Stomach (tissue), 9 donors: Measurements from ENCODE around the gene SRC. TPM values are rescaled to one million over a fixed set of nuclear protein-coding genes. Genes with fewer than 3 reads are reported as not detected.

Experiments
- DNase-seq, 2 donors: peaks; one replicate each; pipeline versions ENCODE4 v3.0.0 to v3.0.0-alpha.2; 2013 to 2019
- H3K27ac ChIP-seq, 5 donors: fragments of 200-600 bp in 4 of 5; sonication (generic) in 4 of 5; one replicate each; pipeline ENCODE4 v1.5.1; 2013 to 2019; ENCODE audit warnings: mild to moderate bottlenecking in 1 of 5, moderate library complexity in 1 of 5
- H3K27me3 ChIP-seq, 3 donors: fragments of 200-600 bp; sonication (generic); one replicate each; pipeline ENCODE4 v1.5.1; 2017 to 2019; ENCODE audit warnings: mixed run types in 1 of 3
- H3K36me3 ChIP-seq, 4 donors: fragments of 200-600 bp; sonication (generic); 1 replicate in 3 of 4; 2 replicates in 1 of 4; pipeline ENCODE4 v1.5.1; 2016 to 2019
- H3K4me1 ChIP-seq, 4 donors: fragments of 200-600 bp; sonication (generic); one replicate each; pipeline ENCODE4 v1.5.1; 2016 to 2019
- H3K4me3 ChIP-seq, 4 donors: fragments of 200-600 bp; sonication (generic) in 3 of 4; one replicate each; pipeline ENCODE4 v1.5.1; 2016 to 2019; ENCODE audit warnings: mild to moderate bottlenecking in 1 of 4
- H3K9me3 ChIP-seq, 4 donors: fragments of 200-600 bp; sonication (generic); one replicate each; pipeline ENCODE4 v1.5.1; 2016 to 2019
- EP300 ChIP-seq: sonication (generic); formaldehyde crosslinking; IDR thresholded peaks from one replicate; pipeline ENCODE4 v1.6.1; 2017; ENCODE audit warnings: antibody characterized with exemption
- POLR2A ChIP-seq, 4 donors: fragments of 450-650 bp; IDR thresholded peaks; one replicate each; pipeline ENCODE4 v1.6.1; 2016; ENCODE audit warnings: antibody characterized with exemption in 4 of 4, control low read depth in 2 of 4, mild to moderate bottlenecking in 1 of 4, moderate library complexity in 1 of 4
- POLR2AphosphoS5 ChIP-seq, 3 donors: sonication (generic); formaldehyde crosslinking; IDR thresholded peaks; one replicate each; pipeline ENCODE4 v1.6.1; 2016; ENCODE audit warnings: antibody characterized with exemption in 3 of 3
- WGBS, 5 donors: extraction: QIAGEN DNeasy Blood & Tissue Kit in 3 of 5; methylation state at CpG; one replicate each; pipeline versions ENCODE4 v1.1.5 to v1.1.7; 2013 to 2018; 5-methylcytosine and 5-hydroxymethylcytosine counted together
- intact Hi-C: fragments of 100-400 bp; cut with DNase I; formaldehyde crosslinking; loops from one replicate; pipeline ENCODE4 v1.15.1; 2023; ENCODE audit warnings: low total_unique reads
- polyA plus RNA-seq, 3 donors: library from polyadenylated mRNA; stranded (reverse); fragments of 200-250 nt; gene quantifications; one replicate each; pipeline ENCODE4 v1.2.3, GENCODE V29; 2013
- total RNA-seq, 5 donors: library from RNA; depleted of rRNA; stranded (reverse); fragments of >200 nt; gene quantifications; one replicate each; pipeline versions ENCODE4 v1.1.0 to v1.2.3, GENCODE V29; 2014 to 2016
- TF ChIP-seq, protein P1 (sequence below), 7 experiments: fragments of 450-650 bp in 4 of 7; fragments of 200-600 bp in 3 of 7; sonication (generic) in 3 of 7; IDR thresholded peaks; one replicate each; pipeline ENCODE4 v1.5.1; 2016 to 2019; ENCODE audit warnings: antibody characterized with exemption in 7 of 7, control low read depth in 2 of 7, mild to moderate bottlenecking in 1 of 7
- donor health status: healthy with polysubstance abuse.
- donor health status: Bipolar disorder and iron deficiency.
- donor health status: healthy.

SRC gene
- total and polyA plus RNA-seq, 8 donors, result 31.6 to 471 (median 47.3) TPM

DNA sequence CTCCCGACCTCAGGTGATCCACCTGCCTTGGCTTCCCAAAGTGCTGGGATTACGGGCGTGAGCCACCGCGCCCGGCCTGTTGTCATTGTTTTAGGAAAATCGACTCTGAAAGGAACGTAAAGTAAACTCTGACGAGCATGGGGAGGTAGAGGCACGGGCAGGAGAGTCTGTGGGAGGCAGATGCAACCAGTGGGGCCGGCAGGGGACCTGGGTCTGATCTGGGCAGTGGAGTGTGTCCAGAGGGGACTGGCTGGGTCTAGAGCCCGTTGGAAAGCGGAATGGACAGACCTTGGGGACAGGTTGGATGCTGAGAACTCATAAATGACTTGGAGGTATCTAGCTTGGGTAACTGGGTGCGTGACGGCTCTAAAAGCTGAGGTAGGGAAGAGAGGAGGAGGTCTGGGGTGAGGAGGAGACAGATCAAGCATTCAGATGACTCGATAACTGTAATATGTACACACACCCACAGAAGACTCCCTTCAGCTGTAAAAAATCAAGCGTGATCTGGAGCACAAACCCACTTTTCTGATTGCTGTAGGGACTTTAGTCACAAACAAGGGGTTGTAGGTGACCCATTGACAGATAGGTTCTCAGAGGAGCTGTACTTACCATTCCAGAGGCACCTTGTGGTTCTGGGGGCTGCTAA, 34.1 kb upstream of the SRC start:
- TF ChIP-seq POLR2A (IDR thresholded peaks at IDR 0.05) (no peak), POLR2AphosphoS5 (IDR thresholded peaks at IDR 0.05) (no peak), EP300 (no peak)
- TF ChIP-seq, protein P1, sequence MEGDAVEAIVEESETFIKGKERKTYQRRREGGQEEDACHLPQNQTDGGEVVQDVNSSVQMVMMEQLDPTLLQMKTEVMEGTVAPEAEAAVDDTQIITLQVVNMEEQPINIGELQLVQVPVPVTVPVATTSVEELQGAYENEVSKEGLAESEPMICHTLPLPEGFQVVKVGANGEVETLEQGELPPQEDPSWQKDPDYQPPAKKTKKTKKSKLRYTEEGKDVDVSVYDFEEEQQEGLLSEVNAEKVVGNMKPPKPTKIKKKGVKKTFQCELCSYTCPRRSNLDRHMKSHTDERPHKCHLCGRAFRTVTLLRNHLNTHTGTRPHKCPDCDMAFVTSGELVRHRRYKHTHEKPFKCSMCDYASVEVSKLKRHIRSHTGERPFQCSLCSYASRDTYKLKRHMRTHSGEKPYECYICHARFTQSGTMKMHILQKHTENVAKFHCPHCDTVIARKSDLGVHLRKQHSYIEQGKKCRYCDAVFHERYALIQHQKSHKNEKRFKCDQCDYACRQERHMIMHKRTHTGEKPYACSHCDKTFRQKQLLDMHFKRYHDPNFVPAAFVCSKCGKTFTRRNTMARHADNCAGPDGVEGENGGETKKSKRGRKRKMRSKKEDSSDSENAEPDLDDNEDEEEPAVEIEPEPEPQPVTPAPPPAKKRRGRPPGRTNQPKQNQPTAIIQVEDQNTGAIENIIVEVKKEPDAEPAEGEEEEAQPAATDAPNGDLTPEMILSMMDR (IDR thresholded peaks at IDR 0.05), result no peak
- Histone ChIP-seq H3K4me3 (no peak overlapping the region), H3K4me1 (peaks cover 72 to 100% (median 86%) of the 10 kb centered on the region in 4 donors), H3K9me3 (no peaks in the 10 kb centered on the region), H3K27me3 (no peaks in the 10 kb centered on the region), H3K36me3 (peaks cover 1 to 40% (median 32%) of the 10 kb centered on the region in 4 donors), H3K27ac (peak overlapping the region; percentile 22 to 90 (median 87))
- DNase-seq, result no peak
- intact Hi-C loops, result no loop called here
- 87 to 93% (median 90%) methylated on average over 17 of the region's 17 CpGs for WGBS, 5 donors

DNA sequence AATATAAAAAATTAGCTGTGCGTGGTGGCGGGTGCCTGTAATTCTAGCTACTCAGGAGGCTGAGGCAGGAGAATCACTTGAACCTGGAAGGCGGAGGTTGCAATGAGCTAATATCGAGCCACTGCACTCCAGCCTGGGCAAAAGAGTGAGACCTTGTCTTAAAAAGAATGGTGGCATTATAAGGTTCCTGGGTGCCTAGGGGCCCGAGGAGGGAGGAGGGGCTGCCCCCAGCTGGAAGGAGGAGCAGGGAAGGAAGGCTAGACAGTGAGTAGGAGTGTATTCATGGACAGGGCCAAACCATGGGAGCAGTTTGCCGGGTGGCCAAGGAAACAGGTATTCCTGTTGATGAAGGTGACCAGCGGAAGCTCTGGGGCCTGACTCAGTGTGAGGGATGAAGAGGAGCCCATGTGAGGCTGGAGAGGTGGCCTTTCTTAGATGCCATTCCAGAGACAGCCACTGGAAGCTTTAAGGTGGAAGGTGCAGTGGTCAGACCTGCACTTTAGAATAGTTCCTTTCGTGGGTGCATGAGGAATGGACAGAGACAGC, 32.3 kb upstream of the SRC start:
- Histone ChIP-seq H3K27me3 (no peaks in the 10 kb centered on the region), H3K9me3 (no peaks in the 10 kb centered on the region), H3K4me1 (peaks cover 62 to 97% (median 74%) of the 10 kb centered on the region in 4 donors), H3K36me3 (peaks cover 8 to 48% (median 41%) of the 10 kb centered on the region in 4 donors), H3K4me3 (no peak overlapping the region), H3K27ac (peak overlapping the region in 4 of 5 donors; percentile 87 to 90 (median 87))
- no peak for DNase-seq
- intact Hi-C loops, result no loop called here
- no peak for TF ChIP-seq POLR2A (IDR thresholded peaks at IDR 0.05)
- TF ChIP-seq, protein P1 (IDR thresholded peaks at IDR 0.05), result no peak
- no peak for TF ChIP-seq POLR2AphosphoS5 (IDR thresholded peaks at IDR 0.05)
- no peak for TF ChIP-seq EP300
- WGBS, 5 donors, result 91 to 96% (median 92%) methylated on average over 8 of the region's 8 CpGs

DNA sequence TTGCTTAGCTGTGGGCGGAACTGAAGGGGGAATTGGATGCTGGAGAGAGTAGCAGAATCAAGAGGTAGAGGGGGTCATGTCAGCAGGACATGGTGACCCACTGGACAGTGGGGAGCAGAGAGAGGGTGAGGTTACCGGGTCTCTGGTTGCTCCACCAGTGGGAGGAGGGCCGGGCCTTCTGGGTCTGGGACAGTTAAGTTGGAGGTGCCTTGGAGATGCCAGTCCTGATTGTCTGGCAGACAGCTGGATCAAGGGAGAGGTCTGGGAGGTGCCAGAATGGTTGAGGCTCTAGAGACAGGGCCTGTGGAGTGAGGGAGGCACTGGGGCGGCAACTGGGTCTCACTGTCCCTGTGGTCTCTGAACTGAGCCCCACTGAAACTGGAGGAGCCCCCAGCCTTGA, 31.8 kb upstream of the SRC start:
- Histone ChIP-seq H3K36me3 (peaks cover 8 to 46% (median 36%) of the 10 kb centered on the region in 4 donors), H3K4me1 (peaks cover 58 to 94% (median 70%) of the 10 kb centered on the region in 4 donors), H3K27me3 (no peaks in the 10 kb centered on the region), H3K27ac (peak overlapping the region; percentile 76 to 90 (median 87)), H3K4me3 (no peak overlapping the region), H3K9me3 (no peaks in the 10 kb centered on the region)
- intact Hi-C loops, result no loop called here
- TF ChIP-seq, protein P1 (IDR thresholded peaks at IDR 0.05), result no peak
- TF ChIP-seq POLR2A (IDR thresholded peaks at IDR 0.05) (no peak), POLR2AphosphoS5 (IDR thresholded peaks at IDR 0.05) (no peak), EP300 (no peak)
- 72 to 98% (median 93%) methylated on average over 4 of the region's 4 CpGs for WGBS, 5 donors
- no peak for DNase-seq

DNA sequence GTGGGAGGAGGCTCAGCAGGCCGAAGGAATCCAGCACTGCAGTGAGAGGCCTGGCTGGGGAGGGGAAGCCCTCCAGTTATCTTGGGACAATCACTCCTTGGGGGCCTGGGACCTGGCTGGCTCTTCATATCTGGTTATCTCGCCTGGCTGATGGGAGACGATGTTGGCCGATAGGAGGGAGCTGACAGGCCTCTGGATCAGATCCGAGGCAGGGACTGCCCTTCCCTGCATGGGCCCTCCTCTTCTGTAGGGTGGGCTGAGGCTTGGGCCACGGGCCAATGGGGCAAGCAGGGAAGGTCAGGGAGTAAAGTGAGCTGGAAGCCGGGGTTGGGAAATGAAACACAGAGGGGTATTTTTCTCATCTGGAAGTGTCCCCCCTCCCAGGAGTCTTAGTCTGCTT, 31.3 kb upstream of the SRC start:
- WGBS, 5 donors, result 34 to 51% (median 42%) methylated on average over 7 of the region's 7 CpGs
- peaks cover 8 to 41% (median 33%) of the 10 kb centered on the region in 4 donors for H3K36me3 ChIP-seq
- no peak for TF ChIP-seq POLR2A (IDR thresholded peaks at IDR 0.05)
- TF ChIP-seq, protein P1 (IDR thresholded peaks at IDR 0.05), result no peak
- TF ChIP-seq EP300, result no peak
- no peak for TF ChIP-seq POLR2AphosphoS5 (IDR thresholded peaks at IDR 0.05)
- intact Hi-C loops, result no loop called here
- no peaks in the 10 kb centered on the region for H3K9me3 ChIP-seq
- DNase-seq, result peak in 1 of 2 donors; percentile 59
- no peak overlapping the region for H3K4me3 ChIP-seq
- H3K27me3 ChIP-seq, result no peaks in the 10 kb centered on the region
- peaks cover 53 to 88% (median 64%) of the 10 kb centered on the region in 4 donors for H3K4me1 ChIP-seq
- H3K27ac ChIP-seq, result peak overlapping the region; percentile 76 to 90 (median 87)
